Liver (tissue), 9 donors: ENCODE data around the gene TREM2. TPM values are rescaled to one million over a fixed set of nuclear protein-coding genes. Genes with fewer than 3 reads are reported as not detected.

Experiments used
- DNase-seq: peaks from one replicate; pipeline ENCODE4 v3.0.0-alpha.2; 2017; ENCODE audit warnings: low spot score
- H3K27ac ChIP-seq, 2 donors: one replicate each; pipeline ENCODE4 v1.7.0; 2013; ENCODE audit warnings: inconsistent platforms in 2 of 2, low read length in 2 of 2, control low read depth in 1 of 2, low read depth in 1 of 2, mild to moderate bottlenecking in 1 of 2
- H3K27me3 ChIP-seq, 4 donors: one replicate each; pipeline versions ENCODE4 v1.6.1 to v1.7.0; 2013; ENCODE audit warnings: low read length in 3 of 4, inconsistent platforms in 1 of 4, mild to moderate bottlenecking in 1 of 4, moderate library complexity in 1 of 4; ENCODE audit not compliant: control insufficient read depth in 4 of 4, insufficient read depth in 4 of 4
- H3K36me3 ChIP-seq, 4 donors: one replicate each; pipeline versions ENCODE4 v1.6.1 to v1.7.0; 2013; ENCODE audit warnings: low read length in 3 of 4, mild to moderate bottlenecking in 3 of 4, low read depth in 1 of 4, moderate library complexity in 1 of 4; ENCODE audit not compliant: control insufficient read depth in 4 of 4, insufficient read depth in 3 of 4
- H3K4me1 ChIP-seq, 4 donors: one replicate each; pipeline versions ENCODE4 v1.6.1 to v1.7.0; 2013; ENCODE audit warnings: low read length in 3 of 4, mild to moderate bottlenecking in 3 of 4, moderate library complexity in 1 of 4; ENCODE audit not compliant: control insufficient read depth in 4 of 4, insufficient read depth in 4 of 4
- H3K4me3 ChIP-seq, 3 donors: one replicate each; pipeline versions ENCODE4 v1.6.1 to v1.7.0; 2013; ENCODE audit warnings: low read length in 3 of 3, control low read depth in 1 of 3, low read depth in 1 of 3, mild to moderate bottlenecking in 1 of 3
- H3K9ac ChIP-seq, 2 donors: one replicate each; pipeline ENCODE4 v1.7.0; 2013; ENCODE audit warnings: low read length in 2 of 2, mild to moderate bottlenecking in 2 of 2, moderate library complexity in 2 of 2, control low read depth in 1 of 2, low read depth in 1 of 2
- H3K9me3 ChIP-seq, 4 donors: one replicate each; pipeline versions ENCODE4 v1.6.1 to v1.7.0; 2013; ENCODE audit warnings: low read length in 3 of 4; ENCODE audit not compliant: control insufficient read depth in 4 of 4
- ATF3 ChIP-seq: IDR thresholded peaks from 2 replicates; pipeline ENCODE4 v1.6.1; 2016; ENCODE audit warnings: antibody characterized with exemption
- EGR1 ChIP-seq, 2 donors: IDR thresholded peaks; 2 replicates each; pipeline ENCODE4 v1.6.1; 2016 to 2018; ENCODE audit warnings: antibody characterized with exemption in 2 of 2, low read depth in 2 of 2
- FOXA1 ChIP-seq: IDR thresholded peaks from 2 replicates; pipeline ENCODE4 v1.6.1; 2016; ENCODE audit warnings: antibody characterized with exemption
- FOXA2 ChIP-seq: IDR thresholded peaks from 2 replicates; pipeline ENCODE4 v1.6.1; 2016; ENCODE audit warnings: antibody characterized with exemption
- GABPA ChIP-seq, 2 donors: IDR thresholded peaks in 1 of 2; conservative IDR thresholded peaks in 1 of 2; 2 replicates each; pipeline ENCODE4 v1.6.1; 2016; ENCODE audit warnings: antibody characterized with exemption in 2 of 2, mild to moderate bottlenecking in 1 of 2, moderate library complexity in 1 of 2
- HNF4G ChIP-seq: IDR thresholded peaks from 2 replicates; pipeline ENCODE4 v1.6.1; 2016; ENCODE audit warnings: antibody characterized with exemption
- JUND ChIP-seq, 2 donors: IDR thresholded peaks; 2 replicates each; pipeline ENCODE4 v1.6.1; 2016; ENCODE audit warnings: antibody characterized with exemption in 2 of 2
- NR2F2 ChIP-seq: IDR thresholded peaks from 2 replicates; pipeline ENCODE4 v1.6.1; 2016; ENCODE audit warnings: antibody characterized with exemption
- RAD21 ChIP-seq, 2 donors: IDR thresholded peaks; 2 replicates each; pipeline ENCODE4 v1.6.1; 2016; ENCODE audit warnings: antibody characterized with exemption in 2 of 2, mild to moderate bottlenecking in 2 of 2
- REST ChIP-seq: IDR thresholded peaks from 2 replicates; pipeline ENCODE4 v1.6.1; 2016; ENCODE audit warnings: antibody characterized with exemption, mild to moderate bottlenecking
- RXRA ChIP-seq, 2 donors: IDR thresholded peaks; 2 replicates each; pipeline ENCODE4 v1.6.1; 2017 to 2018; ENCODE audit warnings: antibody characterized with exemption in 2 of 2, mild to moderate bottlenecking in 1 of 2
- SP1 ChIP-seq: IDR thresholded peaks from 2 replicates; pipeline ENCODE4 v1.6.1; 2018; ENCODE audit warnings: antibody characterized with exemption, mild to moderate bottlenecking
- TAF1 ChIP-seq: conservative IDR thresholded peaks from 2 replicates; pipeline ENCODE4 v1.6.1; 2016; ENCODE audit warnings: antibody characterized with exemption, mild to moderate bottlenecking
- YY1 ChIP-seq: IDR thresholded peaks from 2 replicates; pipeline ENCODE4 v1.6.1; 2016; ENCODE audit warnings: antibody characterized with exemption, mild to moderate bottlenecking
- WGBS: extraction: QIAGEN DNeasy Blood & Tissue Kit; methylation state at CpG from one replicate; pipeline ENCODE4 v1.1.7; 2013; 5-methylcytosine and 5-hydroxymethylcytosine counted together
- polyA plus RNA-seq, 2 donors: library from polyadenylated mRNA; stranded (reverse) in 1 of 2; unstranded in 1 of 2; fragments of 200-250 nt in 1 of 2; fragments of >200 nt in 1 of 2; fragmentation: Nextera tagmentation in 1 of 2; extraction: Ambion mirVana in 1 of 2; gene quantifications; one replicate each; pipeline versions ENCODE4 v1.2.1 to v1.2.3, GENCODE V29; 2013 to 2015
- total RNA-seq, 2 donors: library from RNA; depleted of rRNA; stranded (reverse); fragments of >200 nt; gene quantifications; one replicate each; pipeline ENCODE4 v1.2.3, GENCODE V29; 2014
- TF ChIP-seq, protein P1 (sequence below): IDR thresholded peaks from 2 replicates; pipeline ENCODE4 v1.6.1; 2016; ENCODE audit warnings: antibody characterized with exemption
- donor health status: healthy.
- donor health status: healthy.
- donor health status: healthy.
- donor health status: healthy.
- donor health status: healthy.

TREM2 gene
- total and polyA plus RNA-seq, 4 donors: 0.18 to 0.90 TPM; not detected in 2

DNA sequence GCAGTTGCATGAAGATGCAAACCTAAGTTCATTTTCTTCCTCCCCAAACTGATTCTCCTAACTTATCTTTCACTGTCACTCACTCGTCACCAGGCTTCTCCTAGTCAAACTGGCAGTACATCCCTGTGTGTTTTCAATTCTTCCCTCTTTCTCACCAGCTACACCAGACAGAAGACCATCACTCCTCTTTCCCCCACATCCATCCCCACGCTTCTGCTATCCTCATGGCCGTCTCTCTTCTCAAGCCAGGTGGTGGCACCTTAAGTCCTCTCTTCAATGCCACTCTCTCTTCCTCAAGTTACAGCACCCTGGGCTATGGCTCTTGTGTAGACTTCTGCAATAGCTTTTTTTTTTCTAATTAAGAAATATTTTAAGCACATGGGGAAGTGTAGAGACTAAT is 14.4 kb upstream of the TREM2 start:
- H3K36me3 ChIP-seq: no peaks in the 10 kb centered on the region
- no peaks in the 10 kb centered on the region for H3K27me3 ChIP-seq
- no peaks in the 10 kb centered on the region for H3K9me3 ChIP-seq
- DNase-seq: no peak
- no peak overlapping the region for H3K27ac ChIP-seq
- no peak overlapping the region for H3K9ac ChIP-seq
- TF ChIP-seq RAD21 (IDR thresholded peaks at IDR 0.05) (no peak), NR2F2 (no peak), REST (no peak), FOXA2 (no peak), SP1 (no peak), EGR1 (IDR thresholded peaks at IDR 0.05; ENCODE audit: low read depth in 2 of 2) (no peak), TAF1 (no peak), YY1 (no peak)
- H3K4me1 ChIP-seq: no peaks in the 10 kb centered on the region
- 75% methylated on average over 3 of the region's 3 CpGs for WGBS
- no peak overlapping the region for H3K4me3 ChIP-seq

DNA sequence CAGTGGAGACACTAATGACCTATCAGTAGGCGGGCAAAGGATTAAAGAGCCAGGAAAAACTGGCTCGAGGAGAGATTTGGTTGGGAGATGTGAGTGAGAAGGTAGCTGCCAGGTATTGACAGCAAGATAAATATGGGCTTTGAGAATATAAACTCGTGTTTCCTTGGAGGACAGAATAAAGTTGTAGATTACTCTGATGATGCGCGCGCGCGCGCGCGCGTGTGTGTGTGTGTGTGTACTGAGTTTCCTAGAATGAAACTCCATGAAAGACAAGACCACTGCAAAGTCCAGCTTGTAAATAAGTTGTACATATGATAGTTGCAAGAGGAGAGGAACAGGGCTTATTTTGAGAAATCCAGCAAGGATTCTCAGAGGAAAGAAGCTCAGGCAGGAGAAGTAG is 13.3 kb upstream of the TREM2 start:
- TF ChIP-seq RAD21 (IDR thresholded peaks at IDR 0.05): no peak
- DNase-seq: no peak
- no peaks in the 10 kb centered on the region for H3K9me3 ChIP-seq
- no peaks in the 10 kb centered on the region for H3K36me3 ChIP-seq
- H3K27ac ChIP-seq: no peak overlapping the region
- no peak overlapping the region for H3K9ac ChIP-seq
- H3K4me1 ChIP-seq: no peaks in the 10 kb centered on the region
- WGBS: 88% methylated on average over 12 of the region's 12 CpGs
- H3K27me3 ChIP-seq: no peaks in the 10 kb centered on the region
- H3K4me3 ChIP-seq: no peak overlapping the region

- DNase-seq: no peak
- Histone ChIP-seq H3K36me3 (no peaks in the 10 kb centered on the region), H3K4me1 (no peaks in the 10 kb centered on the region), H3K4me3 (no peak overlapping the region), H3K9ac (no peak overlapping the region), H3K27ac (no peak overlapping the region), H3K27me3 (no peaks in the 10 kb centered on the region), H3K9me3 (no peaks in the 10 kb centered on the region)
- no peak for TF ChIP-seq HNF4G
- TF ChIP-seq TAF1: no peak
- TF ChIP-seq RAD21 (IDR thresholded peaks at IDR 0.05): no peak
- 89% methylated on average over 1 of the region's 1 CpG for WGBS
Measured at GRCh38 chr6:41175084-41175483, 12.2 kb upstream of the TREM2 start.

DNA sequence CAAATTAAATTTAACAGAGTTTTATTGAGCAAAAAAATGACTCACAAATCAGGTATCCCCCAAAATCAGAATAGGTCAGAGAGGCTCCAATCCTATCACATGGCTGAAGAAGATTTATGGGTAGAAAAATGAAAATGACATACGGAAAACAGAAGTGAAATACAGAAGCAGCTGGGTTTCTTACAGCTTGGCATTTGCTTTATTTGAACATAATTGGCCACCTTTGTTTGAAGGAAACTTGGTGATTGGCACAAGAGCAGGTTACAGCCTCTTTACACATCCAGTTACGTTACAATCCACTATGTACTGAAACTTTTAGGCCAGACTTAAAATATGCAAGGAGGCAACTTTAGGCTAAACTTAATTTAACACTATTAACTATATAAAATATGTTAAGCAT is 11.7 kb upstream of the TREM2 start:
- Histone ChIP-seq H3K27me3 (no peaks in the 10 kb centered on the region), H3K4me3 (no peak overlapping the region), H3K4me1 (no peaks in the 10 kb centered on the region), H3K9me3 (no peaks in the 10 kb centered on the region), H3K9ac (no peak overlapping the region), H3K27ac (no peak overlapping the region), H3K36me3 (no peaks in the 10 kb centered on the region)
- 81% methylated on average over 2 of the region's 2 CpGs for WGBS
- no peak for DNase-seq
- TF ChIP-seq HNF4G (no peak), JUND (IDR thresholded peaks at IDR 0.05) (no peak), YY1 (no peak), RAD21 (IDR thresholded peaks at IDR 0.05) (no peak), REST (no peak), SP1 (no peak), RXRA (IDR thresholded peaks at IDR 0.05) (no peak), GABPA (IDR thresholded peaks at IDR 0.05 in 1 of 2, conservative IDR thresholded peaks at IDR 0.05 in 1 of 2) (no peak), FOXA2 (no peak), EGR1 (IDR thresholded peaks at IDR 0.05; ENCODE audit: low read depth in 2 of 2) (no peak), NR2F2 (no peak), TAF1 (no peak), ATF3 (no peak), FOXA1 (no peak)
- TF ChIP-seq, protein P1, sequence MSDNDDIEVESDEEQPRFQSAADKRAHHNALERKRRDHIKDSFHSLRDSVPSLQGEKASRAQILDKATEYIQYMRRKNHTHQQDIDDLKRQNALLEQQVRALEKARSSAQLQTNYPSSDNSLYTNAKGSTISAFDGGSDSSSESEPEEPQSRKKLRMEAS: no peak
